ACC112 (cell line): Measurements from ENCODE around the gene MAMDC2.

Experiments
- H2AFZ ChIP-seq: fragments of 200-600 bp; sonication (generic); one replicate; pipeline ENCODE4 v1.6.0; 2017; ENCODE audit warnings: antibody characterized with exemption, low read length; ENCODE audit not compliant: unreplicated experiment
- H3K27ac ChIP-seq: fragments of 200-600 bp; sonication (generic); 2 replicates; pipeline ENCODE4 v1.5.1; 2014; ENCODE audit warnings: low read depth, mild to moderate bottlenecking, antibody characterized with exemption, low read length, moderate library complexity
- H3K27me3 ChIP-seq: fragments of 200-600 bp; sonication (generic); 2 replicates; pipeline ENCODE4 v1.6.1; 2014; ENCODE audit warnings: mild to moderate bottlenecking, antibody characterized with exemption, low read length, moderate library complexity, mixed read lengths; ENCODE audit not compliant: insufficient read depth
- H3K36me3 ChIP-seq: fragments of 200-600 bp; sonication (generic); 2 replicates; pipeline ENCODE4 v1.6.1; 2016; ENCODE audit warnings: mild to moderate bottlenecking, antibody characterized with exemption, low read length, moderate library complexity, mixed read lengths; ENCODE audit not compliant: insufficient read depth
- H3K4me1 ChIP-seq: fragments of 200-600 bp; sonication (generic); one replicate; pipeline ENCODE4 v1.6.1; 2016; ENCODE audit warnings: low read length, mixed read lengths; ENCODE audit not compliant: insufficient read depth, unreplicated experiment, control insufficient read depth
- H3K4me3 ChIP-seq: fragments of 200-600 bp; sonication (generic); 2 replicates; pipeline ENCODE4 v1.5.1; 2014; ENCODE audit warnings: mild to moderate bottlenecking, low read depth, low read length
- H3K79me2 ChIP-seq: fragments of 200-600 bp; sonication (generic); one replicate; pipeline ENCODE4 v1.6.0; 2016; ENCODE audit warnings: low read length; ENCODE audit not compliant: control insufficient read depth, unreplicated experiment, insufficient read depth

MAMDC2 gene

GRCh38 chr9:70106571-70106970, 62.9 kb downstream of the MAMDC2 start:
- Histone ChIP-seq H3K36me3 (no peaks in the 10 kb centered on the region), H3K27ac (no peak overlapping the region), H2AFZ (no peak overlapping the region), H3K27me3 (no peaks in the 10 kb centered on the region), H3K4me1 (peaks cover 7% of the 10 kb centered on the region), H3K79me2 (no peaks in the 10 kb centered on the region), H3K4me3 (no peak overlapping the region)

GRCh38 chr9:70107558-70107957, 63.9 kb downstream of the MAMDC2 start:
- no peaks in the 10 kb centered on the region for H3K27me3 ChIP-seq
- no peak overlapping the region for H3K4me3 ChIP-seq
- no peak overlapping the region for H3K27ac ChIP-seq
- no peak overlapping the region for H2AFZ ChIP-seq
- peaks cover 7% of the 10 kb centered on the region for H3K4me1 ChIP-seq
- H3K36me3 ChIP-seq = no peaks in the 10 kb centered on the region
- H3K79me2 ChIP-seq = no peaks in the 10 kb centered on the region

DNA sequence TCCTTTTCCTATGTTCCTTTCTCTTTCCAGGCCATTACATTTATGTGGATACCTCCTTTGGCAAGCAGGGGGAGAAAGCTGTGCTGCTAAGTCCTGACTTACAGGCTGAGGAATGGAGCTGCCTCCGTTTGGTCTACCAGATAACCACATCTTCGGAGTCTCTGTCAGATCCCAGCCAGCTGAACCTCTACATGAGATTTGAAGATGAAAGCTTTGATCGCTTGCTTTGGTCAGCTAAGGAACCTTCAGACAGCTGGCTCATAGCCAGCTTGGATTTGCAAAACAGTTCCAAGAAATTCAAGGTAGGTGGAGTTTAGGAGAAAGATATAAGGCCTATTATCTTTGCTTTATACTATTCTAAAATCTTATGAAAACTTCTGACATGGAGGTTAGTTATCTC, 64.5 kb downstream of the MAMDC2 start:
- no peaks in the 10 kb centered on the region for H3K27me3 ChIP-seq
- H3K79me2 ChIP-seq = no peaks in the 10 kb centered on the region
- H3K4me3 ChIP-seq = no peak overlapping the region
- no peak overlapping the region for H2AFZ ChIP-seq
- no peaks in the 10 kb centered on the region for H3K36me3 ChIP-seq
- no peak overlapping the region for H3K27ac ChIP-seq
- peaks cover 11% of the 10 kb centered on the region for H3K4me1 ChIP-seq

DNA sequence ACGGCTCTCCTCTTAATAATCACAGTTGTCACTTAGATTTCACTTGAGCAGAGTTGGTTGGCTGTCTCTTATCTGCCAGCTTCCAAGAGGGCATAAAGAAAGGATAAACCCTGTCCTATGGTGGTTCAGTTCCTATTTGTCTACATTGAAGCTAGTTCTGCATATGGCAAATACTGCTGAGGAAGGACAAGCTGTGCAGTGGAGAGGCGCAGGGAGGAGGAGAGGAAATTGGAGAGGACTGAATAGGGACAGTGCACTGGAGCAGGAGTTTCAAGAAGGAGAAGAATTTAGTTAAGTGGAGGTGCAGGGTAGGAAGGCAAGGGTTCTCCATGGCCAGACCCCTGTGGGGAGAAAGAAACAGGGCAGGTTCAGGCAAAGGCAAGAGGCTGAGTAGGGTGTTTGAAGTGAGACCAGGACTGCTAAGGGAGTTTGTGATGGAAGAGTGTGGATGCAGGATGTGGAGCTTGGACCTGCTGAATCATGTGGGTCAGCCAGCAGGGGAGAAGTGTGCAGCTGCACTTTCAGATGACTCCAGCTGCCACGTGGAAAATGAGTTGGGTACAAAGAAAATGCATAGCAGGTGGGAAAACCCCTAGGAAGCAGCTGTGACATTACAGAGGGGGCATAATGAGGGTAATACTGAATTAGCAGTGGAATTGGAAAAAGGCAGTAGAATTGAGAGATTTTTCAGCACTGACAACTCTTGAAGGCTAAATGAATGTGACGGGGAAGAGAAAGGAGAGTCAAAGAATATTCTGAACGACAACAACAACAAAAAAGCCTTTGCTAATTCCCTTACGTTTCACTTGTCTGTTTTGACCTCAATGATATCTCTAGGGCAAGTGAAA, 66.8 kb downstream of the MAMDC2 start:
- Histone ChIP-seq H3K27ac (no peak overlapping the region), H2AFZ (peak overlapping the region; percentile 55), H3K36me3 (no peaks in the 10 kb centered on the region), H3K79me2 (no peaks in the 10 kb centered on the region), H3K4me3 (no peak overlapping the region), H3K4me1 (peaks cover 13% of the 10 kb centered on the region), H3K27me3 (no peaks in the 10 kb centered on the region)

DNA sequence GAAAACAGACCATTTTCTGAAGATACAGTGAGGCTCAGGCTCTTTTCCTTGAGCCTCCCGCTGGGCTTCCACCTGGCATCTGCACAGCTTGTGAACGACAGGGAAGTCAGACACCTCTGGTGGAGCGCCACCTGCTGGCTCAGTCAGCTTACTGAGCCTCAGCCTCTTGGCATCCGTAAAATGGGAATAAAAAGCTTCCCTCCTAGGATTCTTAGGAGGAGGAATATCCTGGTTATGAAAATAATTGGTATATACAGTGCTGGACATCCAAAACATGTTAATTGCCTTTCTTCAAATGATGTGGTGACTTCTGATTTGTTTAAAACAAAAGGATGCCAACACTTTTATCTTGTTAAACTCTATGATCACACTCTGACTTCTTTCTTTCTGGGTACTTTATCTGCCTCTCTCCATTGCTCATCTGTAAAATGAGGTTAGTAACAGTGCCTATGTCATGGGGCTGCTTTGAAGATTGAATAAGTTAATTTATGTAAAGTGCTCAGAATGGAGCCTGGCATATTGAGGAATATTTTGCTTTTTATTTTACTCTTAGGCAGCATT, 67.5 kb downstream of the MAMDC2 start:
- H3K79me2 ChIP-seq = no peaks in the 10 kb centered on the region
- H3K27me3 ChIP-seq = no peaks in the 10 kb centered on the region
- no peak overlapping the region for H3K4me3 ChIP-seq
- peaks cover 18% of the 10 kb centered on the region for H3K4me1 ChIP-seq
- no peak overlapping the region for H3K27ac ChIP-seq
- H3K36me3 ChIP-seq = no peaks in the 10 kb centered on the region
- H2AFZ ChIP-seq = peak overlapping the region; percentile 55

- Histone ChIP-seq H3K79me2 (no peaks in the 10 kb centered on the region), H3K27ac (no peak overlapping the region), H3K4me1 (peaks cover 21% of the 10 kb centered on the region), H2AFZ (no peak overlapping the region), H3K27me3 (no peaks in the 10 kb centered on the region), H3K4me3 (no peak overlapping the region), H3K36me3 (no peaks in the 10 kb centered on the region)
These were observed 68.1 kb downstream of the MAMDC2 start for GRCh38 chr9:70111641-70112236.

DNA sequence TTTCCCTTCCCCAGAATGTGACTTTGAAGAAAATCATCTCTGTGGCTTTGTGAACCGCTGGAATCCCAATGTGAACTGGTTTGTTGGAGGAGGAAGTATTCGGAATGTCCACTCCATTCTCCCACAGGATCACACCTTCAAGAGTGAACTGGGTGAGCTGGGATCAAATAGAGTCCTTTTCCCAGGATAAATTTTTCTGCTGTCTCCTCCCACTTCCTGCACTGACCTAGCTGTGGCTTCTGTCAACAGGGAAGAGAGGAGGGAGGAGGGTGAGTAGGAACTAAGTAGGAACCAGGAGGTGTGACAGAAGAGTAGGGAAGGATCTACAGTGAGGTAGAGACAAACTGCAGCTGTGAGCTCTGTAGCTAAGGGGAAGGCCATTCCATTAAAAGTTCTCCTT, 69.3 kb downstream of the MAMDC2 start:
- Histone ChIP-seq H3K4me1 (peaks cover 26% of the 10 kb centered on the region), H2AFZ (no peak overlapping the region), H3K36me3 (no peaks in the 10 kb centered on the region), H3K27me3 (no peaks in the 10 kb centered on the region), H3K27ac (no peak overlapping the region), H3K79me2 (no peaks in the 10 kb centered on the region), H3K4me3 (no peak overlapping the region)

GRCh38 chr9:70113403-70114022, 69.9 kb downstream of the MAMDC2 start:
- peaks cover 31% of the 10 kb centered on the region for H3K4me1 ChIP-seq
- no peaks in the 10 kb centered on the region for H3K27me3 ChIP-seq
- H3K4me3 ChIP-seq = no peak overlapping the region
- no peak overlapping the region for H3K27ac ChIP-seq
- no peaks in the 10 kb centered on the region for H3K36me3 ChIP-seq
- H2AFZ ChIP-seq = no peak overlapping the region
- no peaks in the 10 kb centered on the region for H3K79me2 ChIP-seq

GRCh38 chr9:70114898-70115297, 71.2 kb downstream of the MAMDC2 start:
- Histone ChIP-seq H3K4me1 (peaks cover 41% of the 10 kb centered on the region), H3K27ac (no peak overlapping the region), H3K79me2 (no peaks in the 10 kb centered on the region), H3K36me3 (no peaks in the 10 kb centered on the region), H2AFZ (no peak overlapping the region), H3K4me3 (no peak overlapping the region), H3K27me3 (no peaks in the 10 kb centered on the region)

GRCh38 chr9:70117835-70118319, 74.2 kb downstream of the MAMDC2 start:
- Histone ChIP-seq H3K36me3 (no peaks in the 10 kb centered on the region), H3K4me1 (peaks cover 56% of the 10 kb centered on the region), H3K79me2 (no peaks in the 10 kb centered on the region), H2AFZ (no peak overlapping the region), H3K4me3 (no peak overlapping the region), H3K27me3 (no peaks in the 10 kb centered on the region), H3K27ac (no peak overlapping the region; the same call in 1 of the 2 replicates)
